ENCODE results near the gene OR10AD1. TPM values are rescaled to one million over a fixed set of nuclear protein-coding genes. Genes with fewer than 3 reads are reported as not detected.
"Not testable (repeated sequence)": the region's sequence is repeated elsewhere in the genome, so short reads cannot be mapped to it uniquely, and the experiment has no call there.

The OR10AD1 gene, protein sequence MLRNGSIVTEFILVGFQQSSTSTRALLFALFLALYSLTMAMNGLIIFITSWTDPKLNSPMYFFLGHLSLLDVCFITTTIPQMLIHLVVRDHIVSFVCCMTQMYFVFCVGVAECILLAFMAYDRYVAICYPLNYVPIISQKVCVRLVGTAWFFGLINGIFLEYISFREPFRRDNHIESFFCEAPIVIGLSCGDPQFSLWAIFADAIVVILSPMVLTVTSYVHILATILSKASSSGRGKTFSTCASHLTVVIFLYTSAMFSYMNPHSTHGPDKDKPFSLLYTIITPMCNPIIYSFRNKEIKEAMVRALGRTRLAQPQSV
- total RNA-seq: not detected

DNA sequence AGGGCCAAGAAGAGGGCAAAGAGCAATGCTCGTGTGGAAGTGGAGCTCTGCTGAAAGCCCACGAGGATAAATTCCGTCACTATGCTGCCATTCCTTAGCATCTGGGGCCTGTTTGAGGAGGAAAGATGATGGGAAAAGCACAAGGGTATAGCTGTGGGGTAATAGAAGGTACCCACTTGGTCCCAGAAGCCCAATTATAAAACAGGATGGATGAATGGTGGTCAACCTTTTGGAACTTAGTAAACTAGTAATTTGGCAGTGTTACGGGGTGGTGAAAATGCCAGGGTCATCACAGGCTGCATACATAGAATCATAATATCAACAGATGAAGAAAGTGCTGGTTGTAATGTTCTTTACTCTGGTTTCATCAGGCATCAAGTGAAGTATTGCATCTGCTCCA lies at the start of gene OR10AD1:
Gene OR10AD1, minus strand, starts transcription at position 101 of the 400 bp plus-strand sequence. Its CDS starts 0 bp downstream, at position 101.
- ATAC-seq (ENCODE audit: low FRiP score) (no peak), DNase-seq (ENCODE audit: low spot score) (no peak)
- TF ChIP-seq, protein P1, sequence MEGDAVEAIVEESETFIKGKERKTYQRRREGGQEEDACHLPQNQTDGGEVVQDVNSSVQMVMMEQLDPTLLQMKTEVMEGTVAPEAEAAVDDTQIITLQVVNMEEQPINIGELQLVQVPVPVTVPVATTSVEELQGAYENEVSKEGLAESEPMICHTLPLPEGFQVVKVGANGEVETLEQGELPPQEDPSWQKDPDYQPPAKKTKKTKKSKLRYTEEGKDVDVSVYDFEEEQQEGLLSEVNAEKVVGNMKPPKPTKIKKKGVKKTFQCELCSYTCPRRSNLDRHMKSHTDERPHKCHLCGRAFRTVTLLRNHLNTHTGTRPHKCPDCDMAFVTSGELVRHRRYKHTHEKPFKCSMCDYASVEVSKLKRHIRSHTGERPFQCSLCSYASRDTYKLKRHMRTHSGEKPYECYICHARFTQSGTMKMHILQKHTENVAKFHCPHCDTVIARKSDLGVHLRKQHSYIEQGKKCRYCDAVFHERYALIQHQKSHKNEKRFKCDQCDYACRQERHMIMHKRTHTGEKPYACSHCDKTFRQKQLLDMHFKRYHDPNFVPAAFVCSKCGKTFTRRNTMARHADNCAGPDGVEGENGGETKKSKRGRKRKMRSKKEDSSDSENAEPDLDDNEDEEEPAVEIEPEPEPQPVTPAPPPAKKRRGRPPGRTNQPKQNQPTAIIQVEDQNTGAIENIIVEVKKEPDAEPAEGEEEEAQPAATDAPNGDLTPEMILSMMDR (IDR thresholded peaks at IDR 0.05): no peak

DNA sequence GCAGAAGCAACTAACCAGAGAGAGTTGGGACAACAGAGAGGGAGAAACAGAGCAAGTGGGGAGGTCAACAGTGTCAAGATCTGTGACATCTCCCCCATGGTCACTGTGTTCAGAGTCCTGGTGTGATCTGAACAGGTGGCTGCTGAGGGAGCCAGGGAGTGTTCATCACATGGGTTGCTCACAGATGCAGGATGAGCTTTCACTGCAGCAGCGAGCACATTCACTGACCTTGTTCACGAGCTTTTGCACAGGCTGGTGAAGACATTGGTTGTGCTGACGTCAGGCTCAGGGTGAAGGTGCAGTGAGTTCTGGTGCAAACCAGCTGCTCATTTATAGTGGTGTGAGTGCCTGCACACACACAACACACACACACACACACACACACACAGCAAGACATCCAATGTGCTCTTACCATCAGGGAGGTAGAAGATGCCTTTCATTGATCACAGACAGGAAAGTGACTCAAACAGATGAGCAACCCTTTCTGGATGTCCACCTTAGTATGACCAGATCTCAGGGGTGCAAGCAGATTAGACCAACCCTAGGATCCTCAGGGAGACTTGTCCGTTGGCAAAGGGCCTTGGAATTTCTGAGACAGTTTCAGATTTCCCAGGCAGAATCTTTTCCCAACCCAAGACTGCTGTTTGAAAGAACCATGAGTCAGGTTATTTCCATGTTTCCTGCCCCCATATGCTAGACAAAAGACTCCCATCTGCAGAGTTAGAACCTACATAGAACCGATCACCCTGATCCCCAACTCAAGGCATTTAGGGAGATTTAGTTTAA lies 44.3 kb upstream of the OR10AD1 start:
- DNase-seq (ENCODE audit: low spot score) (no peak), ATAC-seq (ENCODE audit: low FRiP score) (no peak)
- TF ChIP-seq, protein P1 (IDR thresholded peaks at IDR 0.05): no peak

DNA sequence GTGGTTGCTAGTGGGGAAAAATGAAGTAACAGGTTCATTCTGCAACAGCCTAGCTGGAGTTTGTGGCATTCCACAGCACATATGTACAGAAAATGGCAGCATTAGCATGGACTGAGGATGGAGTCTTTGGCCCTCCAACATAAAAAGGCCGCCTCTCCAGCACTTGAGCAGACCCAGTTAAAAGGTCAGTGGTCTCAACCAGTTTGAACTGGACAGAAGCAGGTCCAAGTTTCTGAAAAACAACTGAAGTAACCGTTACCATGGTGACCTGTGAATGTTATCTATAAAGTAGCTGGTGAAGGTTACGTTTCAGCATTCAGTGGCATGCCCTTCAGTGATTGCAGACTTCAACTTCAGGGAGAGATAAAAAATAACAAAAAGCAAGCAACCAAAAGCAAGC lies 34.1 kb upstream of the OR10AD1 start:
- TF ChIP-seq, protein P1 (IDR thresholded peaks at IDR 0.05): no peak
- DNase-seq (ENCODE audit: low spot score): no peak
- ATAC-seq (ENCODE audit: low FRiP score): no peak

DNA sequence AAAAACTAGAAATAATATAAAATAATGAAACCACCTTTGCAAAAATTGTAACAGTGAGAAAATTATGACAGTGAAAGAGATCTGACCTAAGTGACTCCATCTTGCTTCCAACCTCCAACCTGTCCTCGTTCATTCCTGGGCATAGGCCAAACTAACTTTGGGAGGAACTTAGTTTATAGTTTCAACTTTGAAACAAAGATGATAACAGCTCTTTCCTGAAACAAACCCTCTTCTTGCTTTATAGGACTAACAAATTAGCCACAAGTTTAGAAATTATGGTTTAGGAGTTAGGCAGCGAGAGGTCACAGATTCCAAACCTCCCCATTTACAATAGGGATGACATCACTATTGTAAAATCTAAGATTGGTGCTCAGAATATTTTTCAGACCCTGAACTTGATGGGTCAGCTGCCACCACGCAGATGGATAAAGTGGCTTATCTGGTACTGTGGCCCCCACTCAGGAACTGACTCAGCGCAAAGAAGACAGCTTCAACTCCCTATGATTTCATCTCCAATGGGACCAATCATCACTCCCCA lies 32.8 kb upstream of the OR10AD1 start:
- ATAC-seq (ENCODE audit: low FRiP score) (no peak), DNase-seq (ENCODE audit: low spot score) (no peak)
- TF ChIP-seq, protein P1 (IDR thresholded peaks at IDR 0.05): no peak

DNA sequence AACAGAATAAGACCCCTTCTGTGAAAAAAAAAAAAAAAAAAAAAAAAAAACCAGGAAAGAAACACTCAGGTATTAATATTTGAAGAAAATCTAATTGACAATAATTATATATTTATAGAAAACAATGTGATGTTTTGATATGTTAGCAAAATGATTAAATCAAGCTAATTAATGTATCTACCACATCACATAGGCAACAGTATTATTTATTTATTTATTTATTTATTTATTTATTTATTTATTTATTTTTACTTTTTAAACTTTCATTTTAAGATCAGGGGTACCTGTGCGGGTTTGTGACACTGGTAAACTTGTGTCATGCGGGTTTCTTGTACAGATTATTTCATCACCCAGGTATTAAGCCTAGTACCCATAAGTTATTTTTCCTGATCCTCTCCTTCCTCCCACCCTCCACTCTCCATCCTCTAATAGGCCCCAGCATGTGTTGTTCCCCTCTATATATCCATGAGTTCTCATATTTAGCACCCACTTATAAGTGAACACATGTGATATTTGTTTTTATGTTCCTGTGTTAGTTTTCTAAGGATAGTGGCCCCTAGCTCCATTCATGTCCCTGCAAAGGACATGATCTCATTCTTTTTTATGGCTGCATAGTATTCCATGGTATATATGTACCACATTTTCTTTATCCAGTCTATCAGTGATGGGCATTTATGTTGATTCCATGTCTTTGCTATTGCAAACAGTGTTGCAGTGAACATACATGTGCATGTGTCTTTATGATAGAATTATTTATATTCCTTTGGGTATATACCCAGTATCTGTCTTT lies 28.3 kb upstream of the OR10AD1 start:
- ATAC-seq (ENCODE audit: low FRiP score); DNase-seq (ENCODE audit: low spot score): not testable (repeated sequence)

DNA sequence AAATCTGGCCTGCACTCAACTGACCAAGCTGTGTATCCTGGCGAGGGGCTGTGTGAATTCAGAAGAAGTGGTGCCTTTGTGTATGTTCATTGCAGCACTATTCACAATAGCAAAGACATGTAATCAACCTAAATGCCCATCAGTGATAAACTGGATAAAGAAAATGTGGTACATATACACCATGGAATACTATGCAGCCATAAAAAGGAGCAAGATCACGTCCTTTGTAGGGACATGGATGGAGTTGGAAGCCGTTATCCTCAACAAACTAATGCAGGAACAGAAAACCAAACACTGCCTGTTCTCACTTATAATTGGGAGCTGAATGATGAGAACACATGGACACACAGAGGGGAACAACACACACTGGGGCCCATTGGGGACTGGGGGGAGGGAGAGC lies 21.4 kb upstream of the OR10AD1 start:
- ATAC-seq (ENCODE audit: low FRiP score): not testable (repeated sequence)

DNA sequence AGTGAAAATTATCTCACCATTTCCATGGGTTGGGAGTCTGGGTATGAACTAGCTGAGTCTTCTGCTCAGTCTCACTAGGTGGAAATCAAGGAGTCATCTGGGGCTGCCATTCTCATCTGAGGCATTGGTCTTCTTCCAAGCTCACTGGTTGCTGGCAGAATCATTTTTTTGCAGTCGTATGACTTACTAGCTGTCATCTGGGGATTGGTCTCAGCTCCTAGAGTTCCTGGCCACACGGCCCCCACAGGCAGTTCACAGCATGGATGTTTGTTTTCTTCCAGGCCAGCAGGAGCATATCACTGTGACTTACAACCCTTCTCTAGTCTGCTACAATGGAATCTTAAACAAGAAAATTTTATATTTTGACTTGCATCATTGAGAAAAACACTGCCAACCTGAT lies 18.6 kb upstream of the OR10AD1 start:
- no peak for ATAC-seq (ENCODE audit: low FRiP score)
- DNase-seq (ENCODE audit: low spot score): no peak
- TF ChIP-seq, protein P1 (IDR thresholded peaks at IDR 0.05): no peak

More for the DNA sequence above, 21.4 kb upstream of the OR10AD1 start:
- DNase-seq (ENCODE audit: low spot score): not testable (repeated sequence)
